Activated CD4-positive, alpha-beta T cell treated with anti-CD3 and anti-CD28 coated beads for 4 hours (primary cell): ENCODE data around the gene CEP41.

Experiments
- DNase-seq, 2 donors: peaks; one replicate each; pipeline ENCODE4 v3.0.0-alpha.2; 2020

The CEP41 gene

DNA sequence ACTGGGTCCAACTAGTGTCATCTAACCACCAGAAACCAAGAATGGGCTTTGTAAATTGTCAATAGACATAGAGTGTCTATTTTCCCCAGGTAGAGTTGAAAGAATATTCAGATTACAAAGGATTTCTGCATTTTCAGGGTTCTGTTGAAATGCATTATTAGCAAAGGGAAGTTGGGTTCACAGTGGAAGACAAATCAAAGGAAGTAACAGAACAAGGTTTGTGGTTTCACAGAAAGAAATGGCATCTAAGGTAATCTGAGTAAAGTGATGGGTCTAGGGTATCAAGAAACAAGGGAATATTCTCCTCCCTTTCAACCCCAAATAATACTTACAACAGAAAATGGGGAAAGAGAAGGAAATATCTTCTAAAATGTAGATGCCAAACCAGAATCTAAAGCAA is 25.8 kb downstream of the CEP41 start:
- DNase-seq: no peak

DNA sequence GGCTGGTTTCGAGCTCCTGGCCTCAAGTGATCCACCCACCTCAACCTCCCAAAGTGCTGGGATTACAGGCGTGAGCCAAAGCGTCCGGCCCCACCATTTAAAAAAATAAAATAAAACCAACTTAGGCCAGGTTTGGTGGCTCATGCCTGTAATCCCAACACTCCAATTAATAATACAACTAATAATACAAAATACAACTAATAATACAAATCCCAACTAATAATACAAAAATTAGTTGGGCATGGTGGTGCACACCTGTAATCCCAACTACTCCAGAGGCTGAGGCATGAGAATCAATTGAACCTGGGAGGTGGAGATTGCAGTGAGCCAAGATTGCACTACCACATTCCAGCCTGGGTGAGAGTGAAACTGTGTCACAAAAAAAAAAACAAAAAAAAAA is 27.6 kb downstream of the CEP41 start:
- DNase-seq: no peak

GRCh38 chr7:130410868-130411541 is 29.8 kb downstream of the CEP41 start:
- no peak for DNase-seq

DNA sequence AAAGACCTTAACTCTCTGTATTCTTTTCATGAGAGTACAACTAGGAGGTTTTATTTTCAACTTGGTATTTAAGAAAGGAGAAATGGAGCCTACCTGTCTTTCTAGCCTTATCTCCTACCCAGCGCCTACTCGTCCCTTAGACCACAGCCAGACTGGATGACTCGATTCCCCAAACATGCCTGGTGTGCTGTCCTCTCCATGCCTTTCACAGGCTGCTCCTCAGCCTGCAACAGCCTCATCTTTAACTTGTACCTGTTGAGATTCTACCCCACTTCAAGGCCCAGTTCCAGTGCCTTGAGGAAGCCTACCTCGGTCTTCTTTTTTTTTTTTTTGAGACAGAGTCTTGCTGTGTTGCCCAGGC is 31.1 kb downstream of the CEP41 start:
- DNase-seq: no peak

GRCh38 chr7:130409067-130409711 is 31.6 kb downstream of the CEP41 start:
- DNase-seq: no peak

DNA sequence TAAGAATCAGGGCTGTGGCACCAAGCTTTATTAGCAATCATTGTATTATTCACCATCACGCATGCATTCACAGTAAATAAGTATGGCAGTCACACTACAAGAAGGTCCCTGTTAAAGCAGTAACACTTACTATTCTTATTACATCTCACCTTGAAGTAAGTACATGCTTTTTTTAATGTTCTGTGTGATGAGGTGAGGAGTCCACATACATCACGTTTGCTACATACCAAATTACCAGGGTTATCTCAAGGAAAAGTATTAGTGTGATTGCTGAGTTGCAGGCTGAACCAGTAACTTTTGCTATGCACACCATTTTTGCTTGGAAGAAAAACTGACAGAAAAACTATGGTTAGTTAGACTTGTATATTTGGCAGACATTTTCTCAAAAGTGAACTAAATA is 35.8 kb downstream of the CEP41 start:
- DNase-seq: no peak

- no peak for DNase-seq
These were observed 39.2 kb downstream of the CEP41 start for GRCh38 chr7:130401578-130401977.

DNA sequence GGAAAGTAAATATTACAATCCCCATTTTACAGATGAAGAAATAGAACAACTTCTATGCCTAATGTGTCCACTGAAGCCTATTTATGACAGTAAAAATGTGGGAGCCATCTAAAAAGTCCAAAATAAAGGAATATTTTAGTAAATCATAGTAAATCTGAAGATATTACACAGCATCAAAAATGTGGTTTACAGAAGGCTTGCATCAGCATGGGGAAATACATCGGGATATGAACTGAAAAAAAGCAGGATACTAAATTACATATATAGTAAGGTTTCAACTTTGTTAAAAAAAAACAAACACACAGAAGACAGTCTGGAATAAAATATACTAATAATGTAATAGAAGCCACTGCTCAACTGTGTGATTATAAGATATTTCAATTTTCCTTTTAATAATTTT is 39.7 kb downstream of the CEP41 start:
- DNase-seq: no peak

DNA sequence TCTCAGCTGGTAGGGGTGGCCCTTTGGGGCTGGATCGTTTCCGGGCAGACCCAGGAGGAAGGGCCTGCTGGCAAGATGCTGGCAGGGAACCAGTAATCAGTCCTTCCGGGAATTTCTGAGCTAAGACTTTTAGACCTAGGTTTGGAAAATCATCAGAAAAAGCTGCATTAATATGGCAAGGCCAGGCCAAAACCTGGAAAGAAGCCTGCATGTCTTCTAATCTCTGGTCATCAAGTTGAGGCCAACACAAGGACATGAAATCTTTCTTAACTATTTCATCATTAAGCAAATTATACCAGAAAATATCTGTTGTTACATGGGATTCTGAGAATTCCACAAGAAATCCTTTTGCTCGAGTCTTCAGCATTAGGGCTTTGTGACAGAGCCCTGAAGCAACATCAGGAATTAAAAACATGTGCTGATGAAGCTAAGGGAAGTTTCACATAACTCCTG is 40.7 kb downstream of the CEP41 start:
- DNase-seq: no peak

- DNase-seq: no peak
These were observed 42.2 kb downstream of the CEP41 start for GRCh38 chr7:130398526-130399090.

- DNase-seq: no peak
These were observed 43.1 kb downstream of the CEP41 start for GRCh38 chr7:130397758-130398073.

DNA sequence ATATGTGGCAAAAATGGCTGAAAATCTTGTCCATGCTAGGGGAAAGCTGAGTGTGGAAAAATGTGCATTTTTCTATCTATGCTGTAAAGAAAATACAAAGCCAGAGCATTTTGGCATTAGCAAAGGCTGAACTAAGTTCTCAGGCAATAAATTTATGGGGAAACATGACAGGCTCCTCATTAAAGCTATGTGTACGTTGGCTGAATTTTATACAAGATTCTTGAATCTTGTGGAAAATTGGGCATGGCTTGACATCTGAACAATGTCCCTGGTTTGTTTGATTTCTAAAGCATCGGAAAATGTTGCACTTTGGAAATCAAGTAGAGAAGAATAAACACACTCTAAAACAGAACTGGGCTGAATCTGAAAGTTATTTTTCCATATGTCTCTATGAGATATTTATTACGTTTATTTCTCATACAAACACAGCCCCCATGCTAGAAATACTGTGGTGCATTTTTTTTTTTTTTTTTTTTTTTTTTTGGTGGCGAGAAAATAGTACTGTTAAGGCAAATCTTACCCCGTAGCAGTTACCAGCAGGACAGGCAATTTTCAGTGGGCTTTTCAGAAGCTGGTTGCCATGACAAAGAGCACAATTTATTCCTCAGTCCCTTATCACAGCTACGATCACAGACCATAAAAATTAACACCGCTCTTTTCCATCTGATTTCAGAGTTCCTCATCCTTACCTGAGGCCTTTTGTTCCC is 43.6 kb downstream of the CEP41 start:
- DNase-seq: no peak

- DNase-seq: no peak
These were observed 44.7 kb downstream of the CEP41 start for GRCh38 chr7:130396109-130396508.

DNA sequence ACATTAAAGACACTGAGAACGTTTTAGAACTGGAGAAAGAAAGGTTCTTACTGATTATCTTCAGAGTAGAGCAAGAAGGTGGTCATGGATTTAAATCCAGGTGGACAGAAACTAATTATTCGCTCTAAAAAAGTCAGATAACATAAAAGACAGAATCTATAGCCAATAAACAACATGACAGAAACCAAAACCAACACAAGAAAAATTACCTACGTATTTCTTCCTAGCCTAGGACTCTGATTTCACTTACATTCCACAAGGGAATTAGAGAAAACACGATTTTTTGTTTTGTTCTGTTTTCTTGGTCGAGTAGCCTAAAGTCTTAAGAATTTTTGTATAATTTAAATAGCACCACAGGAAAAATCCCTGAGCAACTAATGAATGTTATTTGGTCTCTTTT is 45.4 kb downstream of the CEP41 start:
- no peak for DNase-seq

DNA sequence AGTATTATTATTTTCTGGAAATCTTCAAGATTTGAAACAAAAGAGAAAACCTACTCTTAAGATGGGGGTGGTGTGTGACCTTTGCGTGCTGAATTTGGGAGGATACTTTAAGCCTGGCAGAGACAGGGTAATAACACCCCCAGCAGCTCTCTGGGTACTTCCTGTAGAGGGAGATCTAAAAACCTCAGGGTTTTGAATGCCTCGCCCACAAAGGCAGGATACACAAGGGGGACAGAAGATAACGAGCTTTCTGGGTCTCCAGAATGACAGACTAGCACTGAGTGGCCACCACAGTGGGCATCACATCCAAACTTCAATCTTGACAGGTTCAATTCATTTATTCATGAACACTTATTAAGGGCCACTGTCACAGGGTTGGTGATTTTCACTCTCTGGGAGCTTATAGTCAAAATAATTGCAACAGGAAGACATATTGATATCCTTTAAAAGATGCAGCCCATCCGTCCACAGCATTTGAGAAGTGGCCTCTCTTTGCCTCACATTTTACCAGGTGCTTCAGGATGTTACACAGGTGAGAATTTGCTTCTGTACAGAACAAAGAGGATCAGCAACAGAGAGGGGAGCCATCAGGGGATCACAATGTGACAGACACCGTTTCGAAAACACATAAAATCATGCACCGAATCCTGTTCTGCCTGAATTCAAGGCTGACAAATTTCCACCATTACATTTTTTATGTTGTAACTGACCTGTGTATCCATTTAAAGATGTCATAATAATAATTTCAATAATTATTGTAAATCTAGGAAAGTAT is 46.2 kb downstream of the CEP41 start:
- peak; percentile 13 to 24 for DNase-seq

DNA sequence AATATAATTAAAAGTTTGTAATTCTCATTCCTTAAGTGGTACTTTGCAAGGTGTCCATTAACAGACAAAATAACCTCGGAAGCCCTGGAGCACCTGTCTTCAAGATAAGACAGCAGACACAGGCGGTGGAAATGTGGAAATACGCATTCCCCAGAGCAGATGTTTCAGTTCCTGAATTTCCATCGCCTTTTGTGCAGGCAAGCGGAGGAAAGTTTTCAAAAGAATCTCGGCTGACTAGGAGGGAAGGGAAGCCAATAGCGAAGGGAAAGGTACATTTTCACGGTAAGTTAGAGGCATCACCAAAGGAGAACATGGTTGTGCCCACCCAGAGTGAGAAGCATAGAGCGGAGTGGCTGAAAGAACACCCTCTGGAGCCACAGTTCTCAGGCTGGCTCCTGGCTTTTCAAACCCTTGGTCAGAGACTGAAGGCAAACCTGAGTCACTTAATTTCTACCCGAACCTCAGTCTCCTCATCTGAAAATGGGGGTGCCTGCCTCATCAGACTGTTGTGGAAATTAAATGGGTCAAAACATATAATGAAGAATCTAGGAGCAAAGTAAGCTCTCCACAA is 46.9 kb downstream of the CEP41 start:
- DNase-seq: no peak

GRCh38 chr7:130393101-130393561 is 47.7 kb downstream of the CEP41 start:
- DNase-seq: no peak

DNA sequence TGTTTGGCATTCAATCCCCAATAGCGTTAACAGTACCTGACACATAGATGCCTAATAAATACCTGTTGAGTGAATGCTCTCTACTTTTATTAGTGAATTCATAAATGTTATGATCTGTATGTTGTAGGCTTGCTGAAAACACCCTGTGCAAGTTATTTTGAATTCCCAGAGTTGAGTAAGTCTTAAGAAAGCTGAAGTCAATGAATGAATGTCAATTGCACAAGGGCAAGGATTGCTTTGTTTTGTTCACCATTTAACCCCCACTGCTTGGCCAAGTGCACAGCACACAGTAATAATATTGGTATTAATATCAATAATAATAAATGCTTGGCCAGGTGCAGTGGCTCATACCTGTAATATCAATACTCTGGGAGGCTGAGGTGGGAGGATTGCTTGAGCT is 50.3 kb downstream of the CEP41 start:
- DNase-seq: no peak

DNA sequence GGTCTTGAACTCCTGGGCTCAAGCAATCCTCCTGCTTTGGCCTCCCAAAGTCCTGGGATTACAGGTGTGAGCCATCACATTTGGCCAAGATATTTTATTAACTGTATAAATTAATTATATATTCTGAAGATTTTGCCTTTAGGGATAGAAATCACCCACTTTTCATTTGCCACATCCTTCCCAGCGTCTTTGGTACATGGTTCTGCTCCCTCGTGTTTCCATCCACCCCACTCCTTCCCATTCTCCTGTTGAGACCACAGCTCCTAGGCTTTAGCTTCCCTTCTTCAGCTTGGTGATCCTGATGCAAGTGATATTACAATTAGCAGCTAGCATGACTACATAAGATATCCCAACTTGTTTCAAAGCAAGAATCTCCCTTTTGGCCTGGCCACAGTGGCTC is 52.1 kb downstream of the CEP41 start:
- DNase-seq: no peak

DNA sequence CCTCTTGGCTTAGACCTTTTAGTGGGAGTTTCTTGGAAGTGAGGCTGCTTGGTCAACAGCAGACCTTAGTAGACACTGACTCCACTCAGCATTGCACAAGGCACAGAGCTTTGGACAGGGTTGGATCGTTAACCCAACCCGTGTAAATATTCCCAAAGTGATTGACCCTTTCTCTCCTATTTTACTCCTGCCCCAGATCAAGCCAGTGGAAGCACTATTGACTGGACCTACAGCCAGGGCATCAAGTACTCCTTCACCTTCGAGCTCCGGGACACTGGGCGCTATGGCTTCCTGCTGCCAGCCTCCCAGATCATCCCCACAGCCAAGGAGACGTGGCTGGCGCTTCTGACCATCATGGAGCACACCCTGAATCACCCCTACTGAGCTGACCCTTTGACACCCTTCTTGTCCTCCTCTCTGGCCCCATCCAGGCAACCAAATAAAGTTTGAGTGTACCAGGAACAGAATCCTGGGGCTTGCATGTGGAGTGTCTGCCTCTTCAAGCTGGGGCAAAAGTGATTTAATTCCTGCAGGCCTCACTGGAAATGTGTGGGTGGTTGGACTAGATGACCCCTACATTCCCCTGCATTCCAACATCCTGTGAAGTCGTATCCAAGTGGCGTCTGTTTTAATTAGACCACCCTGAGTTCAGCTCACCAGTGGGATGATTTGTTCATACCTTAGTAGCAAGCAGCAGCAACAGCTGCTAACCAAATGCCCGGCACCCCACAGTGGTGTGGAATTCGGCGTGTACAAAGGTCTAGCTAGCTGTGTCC is 53.0 kb downstream of the CEP41 start:
- DNase-seq: no peak

- DNase-seq: no peak
These were observed 53.5 kb downstream of the CEP41 start for GRCh38 chr7:130387306-130387627.

GRCh38 chr7:130386876-130387275 is 53.9 kb downstream of the CEP41 start:
- DNase-seq: no peak
